ENCODE measurements around the gene DIPK1A. TPM values are rescaled to one million over a fixed set of nuclear protein-coding genes. Genes with fewer than 3 reads are reported as not detected.

Gene DIPK1A
- total and polyA plus RNA-seq, 3 donors from 2014 or later = 14.7 to 25.4 (median 21.4) TPM

DNA sequence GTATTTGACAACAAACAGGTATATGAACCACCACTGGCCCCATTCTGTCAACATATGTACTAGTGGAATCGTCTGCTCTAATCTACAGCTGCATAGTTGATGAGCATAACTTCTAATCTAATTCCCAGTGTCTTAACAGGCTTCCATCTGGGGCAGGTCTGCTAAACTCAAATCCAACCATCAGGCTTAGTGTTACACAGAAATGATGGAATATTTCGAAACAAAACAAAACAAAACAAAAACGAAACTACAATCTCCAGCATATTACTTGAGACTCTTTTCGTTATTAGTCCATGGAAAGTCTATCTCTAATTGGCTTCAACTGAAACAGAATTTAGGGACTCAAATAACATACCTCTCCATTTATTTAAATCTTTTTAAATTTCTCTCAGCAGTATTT is 37.6 kb downstream of the DIPK1A start:
- Histone ChIP-seq H3K4me3 (no peak overlapping the region), H3K27me3 (no peaks in the 10 kb centered on the region), H3K9me3 (no peaks in the 10 kb centered on the region), H3K4me1 (no peaks in the 10 kb centered on the region), H3K36me3 (ENCODE audit: low read depth, missing control alignments) (no peaks in the 10 kb centered on the region), H3K27ac (no peak overlapping the region)
- intact Hi-C loops (cut with DNase I; ENCODE audit: low total_unique reads) = no loop called here
- WGBS, 2 donors = 82 to 91% methylated on average over 4 of the region's 4 CpGs
- TF ChIP-seq POLR2A (IDR thresholded peaks at IDR 0.05) = no peak
- TF ChIP-seq, protein P1, sequence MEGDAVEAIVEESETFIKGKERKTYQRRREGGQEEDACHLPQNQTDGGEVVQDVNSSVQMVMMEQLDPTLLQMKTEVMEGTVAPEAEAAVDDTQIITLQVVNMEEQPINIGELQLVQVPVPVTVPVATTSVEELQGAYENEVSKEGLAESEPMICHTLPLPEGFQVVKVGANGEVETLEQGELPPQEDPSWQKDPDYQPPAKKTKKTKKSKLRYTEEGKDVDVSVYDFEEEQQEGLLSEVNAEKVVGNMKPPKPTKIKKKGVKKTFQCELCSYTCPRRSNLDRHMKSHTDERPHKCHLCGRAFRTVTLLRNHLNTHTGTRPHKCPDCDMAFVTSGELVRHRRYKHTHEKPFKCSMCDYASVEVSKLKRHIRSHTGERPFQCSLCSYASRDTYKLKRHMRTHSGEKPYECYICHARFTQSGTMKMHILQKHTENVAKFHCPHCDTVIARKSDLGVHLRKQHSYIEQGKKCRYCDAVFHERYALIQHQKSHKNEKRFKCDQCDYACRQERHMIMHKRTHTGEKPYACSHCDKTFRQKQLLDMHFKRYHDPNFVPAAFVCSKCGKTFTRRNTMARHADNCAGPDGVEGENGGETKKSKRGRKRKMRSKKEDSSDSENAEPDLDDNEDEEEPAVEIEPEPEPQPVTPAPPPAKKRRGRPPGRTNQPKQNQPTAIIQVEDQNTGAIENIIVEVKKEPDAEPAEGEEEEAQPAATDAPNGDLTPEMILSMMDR (IDR thresholded peaks at IDR 0.05) = no peak
- no peak for DNase-seq

DNA sequence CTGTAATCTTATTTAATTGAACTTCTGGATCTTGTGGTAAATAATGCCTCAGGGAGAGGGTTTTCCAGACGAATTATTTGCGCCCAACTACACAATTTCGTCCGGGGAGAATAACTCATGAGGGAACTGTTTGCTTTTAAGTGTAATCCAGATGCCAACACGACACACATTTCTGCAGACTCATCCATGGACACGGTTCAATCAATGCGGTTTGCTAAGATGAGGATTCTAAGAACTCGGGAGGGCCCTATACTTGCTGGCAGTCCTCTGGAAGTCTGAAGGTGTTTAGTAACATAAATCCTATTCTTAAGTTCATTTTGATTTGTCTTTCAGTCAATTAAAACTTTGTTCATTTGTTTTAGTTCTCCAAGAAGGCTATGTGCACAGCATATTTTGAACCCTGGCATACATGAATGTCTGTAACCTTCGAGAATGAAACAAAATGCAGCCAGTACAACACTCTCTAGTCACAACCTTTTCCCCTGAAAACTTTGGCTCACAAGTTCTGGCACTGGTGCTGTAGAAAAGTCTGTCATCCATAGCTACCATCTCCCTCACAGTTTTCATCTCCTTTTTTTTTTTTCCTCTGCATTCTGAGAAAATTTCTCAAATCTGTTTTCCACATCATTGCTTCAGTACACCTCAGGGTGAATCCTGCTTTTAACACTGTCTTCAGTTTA is 38.8 kb downstream of the DIPK1A start:
- Histone ChIP-seq H3K4me1 (no peaks in the 10 kb centered on the region), H3K27me3 (no peaks in the 10 kb centered on the region), H3K9me3 (no peaks in the 10 kb centered on the region), H3K4me3 (no peak overlapping the region), H3K27ac (no peak overlapping the region), H3K36me3 (ENCODE audit: low read depth, missing control alignments) (no peaks in the 10 kb centered on the region)
- TF ChIP-seq, protein P1 (IDR thresholded peaks at IDR 0.05) = no peak
- no peak for TF ChIP-seq POLR2A (IDR thresholded peaks at IDR 0.05)
- intact Hi-C loops (cut with DNase I; ENCODE audit: low total_unique reads) = no loop called here
- no peak for DNase-seq
- WGBS, 2 donors = 91 to 92% methylated on average over 9 of the region's 9 CpGs

DNA sequence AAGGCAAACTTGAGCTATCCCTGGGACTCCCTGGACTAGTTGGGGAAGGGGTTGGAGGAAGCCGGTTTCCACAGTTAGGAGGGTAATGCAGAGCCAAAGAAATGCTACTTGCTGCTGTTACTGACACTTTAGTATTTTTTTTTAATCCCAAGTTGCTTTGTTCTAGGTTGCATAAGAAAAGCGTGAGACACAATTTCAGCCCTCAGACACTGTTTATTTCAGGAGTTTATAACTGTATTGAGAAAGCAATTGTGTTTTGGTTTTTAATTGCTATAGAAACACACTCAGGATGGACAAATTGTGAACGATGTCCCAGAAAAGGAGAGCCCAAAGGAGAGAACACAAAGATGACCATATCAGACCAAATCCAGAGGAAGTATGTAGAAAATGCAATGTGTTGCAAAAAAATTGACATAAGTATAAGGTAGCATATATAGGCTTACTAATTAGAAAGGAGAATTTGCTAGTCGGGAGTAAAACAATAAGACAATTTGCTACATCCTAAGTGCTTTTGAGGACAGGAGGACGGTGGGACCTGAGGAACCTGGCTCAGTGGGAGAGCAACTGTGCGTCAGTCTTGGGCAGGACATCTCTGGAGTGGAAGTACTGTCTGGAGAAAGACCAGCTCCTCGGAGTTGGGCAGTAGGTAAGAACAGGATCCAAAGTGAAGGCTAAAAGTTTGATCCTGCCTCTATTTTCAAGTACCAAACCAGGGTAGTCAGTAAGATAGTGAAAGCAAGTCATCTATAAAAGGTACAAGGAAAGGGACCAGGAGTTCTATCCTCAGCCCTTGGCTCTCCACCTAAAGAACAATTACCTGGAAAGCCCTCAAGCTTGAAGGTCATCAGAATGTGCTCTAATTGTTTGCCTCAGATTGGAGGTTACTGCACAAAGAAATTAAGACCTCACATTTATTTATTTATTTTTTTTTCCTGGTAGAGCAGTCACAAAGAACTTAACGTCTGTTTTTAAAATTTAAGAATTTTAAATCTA is 39.9 kb downstream of the DIPK1A start:
- H3K36me3 ChIP-seq (ENCODE audit: low read depth, missing control alignments) = no peaks in the 10 kb centered on the region
- H3K27ac ChIP-seq = no peak overlapping the region
- intact Hi-C loops (cut with DNase I; ENCODE audit: low total_unique reads) = no loop called here
- no peak for TF ChIP-seq POLR2A (IDR thresholded peaks at IDR 0.05)
- TF ChIP-seq, protein P1 (IDR thresholded peaks at IDR 0.05) = no peak
- H3K4me1 ChIP-seq = no peaks in the 10 kb centered on the region
- DNase-seq = no peak
- H3K4me3 ChIP-seq = no peak overlapping the region
- no peaks in the 10 kb centered on the region for H3K27me3 ChIP-seq
- no peaks in the 10 kb centered on the region for H3K9me3 ChIP-seq
- 89 to 95% methylated on average over 8 of the region's 8 CpGs for WGBS, 2 donors

DNA sequence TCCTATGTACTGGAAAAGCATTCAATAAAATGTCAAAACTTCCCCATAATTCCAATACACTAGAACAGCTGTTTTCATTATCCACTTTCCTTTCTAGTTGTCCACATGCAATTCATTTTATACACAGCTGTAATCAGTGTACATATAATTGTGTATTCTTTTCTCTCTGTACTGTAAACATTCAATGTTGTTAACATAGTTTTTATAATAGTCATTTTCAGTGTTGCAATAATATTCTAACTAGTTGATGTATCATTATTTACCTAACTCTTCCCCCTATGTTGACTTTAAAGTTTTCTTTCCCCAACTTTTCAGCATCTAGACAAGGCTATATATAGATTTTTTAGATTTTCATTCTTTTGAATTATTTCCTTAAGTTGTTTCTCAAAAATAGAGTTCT is 44.4 kb downstream of the DIPK1A start:
- TF ChIP-seq, protein P1 (IDR thresholded peaks at IDR 0.05) = no peak
- no peak for TF ChIP-seq POLR2A (IDR thresholded peaks at IDR 0.05)
- H3K4me1 ChIP-seq = no peaks in the 10 kb centered on the region
- H3K27me3 ChIP-seq = no peaks in the 10 kb centered on the region
- no peaks in the 10 kb centered on the region for H3K9me3 ChIP-seq
- no peak overlapping the region for H3K27ac ChIP-seq
- no peaks in the 10 kb centered on the region for H3K36me3 ChIP-seq (ENCODE audit: low read depth, missing control alignments)
- intact Hi-C loops (cut with DNase I; ENCODE audit: low total_unique reads) = no loop called here
- H3K4me3 ChIP-seq = no peak overlapping the region
- no peak for DNase-seq
